ENCODE data around the gene KIF26A. TPM values are rescaled to one million over a fixed set of nuclear protein-coding genes. Genes with fewer than 3 reads are reported as not detected.

Gene KIF26A
- total and polyA plus RNA-seq, 2 of the 13 experiments (the other 11 are each of a cell fraction or from before 2014, with no cell fraction given): not detected

DNA sequence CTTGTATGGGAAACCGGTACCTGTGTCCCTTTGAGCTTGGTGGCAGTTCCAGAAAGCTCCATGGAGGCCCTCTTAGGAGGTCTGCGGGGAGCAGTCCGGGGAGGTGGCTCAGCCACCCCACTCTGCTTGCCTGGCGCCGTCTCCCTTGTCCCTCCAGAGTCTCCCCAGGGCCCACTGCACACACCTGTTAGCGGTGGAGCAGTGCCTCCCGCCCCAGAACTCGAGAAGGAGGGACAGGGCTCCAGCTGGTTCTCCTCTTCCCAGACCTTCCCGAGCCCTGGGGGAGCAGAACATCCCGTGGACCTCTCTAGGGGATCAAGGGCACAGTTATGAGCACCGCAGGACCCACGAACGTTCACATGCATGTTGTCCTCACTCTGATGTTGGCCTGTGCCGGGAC is 42.1 kb upstream of the KIF26A start (continued):
- TF ChIP-seq ZSCAN22 (CRISPR knock-in tag; IDR thresholded peaks at IDR 0.05): no peak
- TF ChIP-seq, protein P1, sequence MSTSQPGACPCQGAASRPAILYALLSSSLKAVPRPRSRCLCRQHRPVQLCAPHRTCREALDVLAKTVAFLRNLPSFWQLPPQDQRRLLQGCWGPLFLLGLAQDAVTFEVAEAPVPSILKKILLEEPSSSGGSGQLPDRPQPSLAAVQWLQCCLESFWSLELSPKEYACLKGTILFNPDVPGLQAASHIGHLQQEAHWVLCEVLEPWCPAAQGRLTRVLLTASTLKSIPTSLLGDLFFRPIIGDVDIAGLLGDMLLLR (CRISPR knock-in tag; IDR thresholded peaks at IDR 0.05): no peak

- CTCF ChIA-PET (ENCODE audit: low intra/inter-chr PET ratio, low total read pairs): no interaction called here
- Histone ChIP-seq H3K4me3 (replicated peaks in 1 of 3; ENCODE audit: insufficient read depth in 1 of 3, low read depth in 2 of 3, low read length in 3 of 3) (no peak overlapping the region), H3K4me2 (ENCODE audit: low read depth, low read length) (no peak overlapping the region), H3K27me3 (ENCODE audit: control insufficient read depth in 1 of 2, insufficient read depth in 2 of 2, low read length in 2 of 2) (peaks cover 7 to 38% of the 10 kb centered on the region in 2 experiments; a peak in 4 of 5 replicates), H4K20me1 (ENCODE audit: insufficient read depth, low read length) (no peaks in the 10 kb centered on the region; the same call in 1 of the 2 replicates), H3K79me2 (ENCODE audit: insufficient read depth, low read length) (no peaks in the 10 kb centered on the region), H3K27ac (ENCODE audit: extremely low read length, insufficient read depth, low read length) (no peak overlapping the region), H2AFZ (ENCODE audit: low read length) (no peak overlapping the region), H3K4me1 (ENCODE audit: insufficient read depth, low read length) (peaks cover 7% of the 10 kb centered on the region; the same call in 1 of the 2 replicates), H3K9ac (ENCODE audit: insufficient read depth, low read depth, low read length) (no peak overlapping the region), H3K36me3 (replicated peaks in 1 of 2; ENCODE audit: control insufficient read depth in 1 of 2, insufficient read depth in 2 of 2, low read length in 2 of 2) (no peaks in the 10 kb centered on the region), H3K9me3 (ENCODE audit: low read length) (no peaks in the 10 kb centered on the region)
- in situ Hi-C loops (cut with HindIII; ENCODE audit: extremely low pct_ligation_motif_present, low pct_unique_long_range_greater_than_20kb) (loop anchor here (5.0 kb wide), 1 partner anchor 35 kb away; no protein-coding TSS in a partner anchor), intact Hi-C loops (cut with micrococcal nuclease; ENCODE audit: unreplicated experiment) (no loop called here)
- no peak for FAIRE-seq
- no peak for DNase-seq (ENCODE audit: low spot score)
- POLR2A ChIA-PET: no interaction called here
- BruUV-seq (replicated peaks): no TSS peak
- TF ChIP-seq, protein P2, sequence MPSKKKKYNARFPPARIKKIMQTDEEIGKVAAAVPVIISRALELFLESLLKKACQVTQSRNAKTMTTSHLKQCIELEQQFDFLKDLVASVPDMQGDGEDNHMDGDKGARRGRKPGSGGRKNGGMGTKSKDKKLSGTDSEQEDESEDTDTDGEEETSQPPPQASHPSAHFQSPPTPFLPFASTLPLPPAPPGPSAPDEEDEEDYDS (CRISPR knock-in tag; IDR thresholded peaks at IDR 0.05): no peak
- TF ChIP-seq CTCF (CRISPR knock-in tag; IDR thresholded peaks at IDR 0.05): peak; percentile 39; the same call in 1 of the 2 replicates
- 47% methylated on average over 7 of the region's 25 CpGs for WGBS (ENCODE audit: low lambda C conversion rate)
- ATAC-seq: peak; percentile 21; the same call in 2 of the 3 replicates
Observed at GRCh38 chr14:104096751-104097700, 41.4 kb upstream of the KIF26A start.

All from HepG2 (cell line).